Measurements from ENCODE around the gene NABP1.

NABP1 gene

DNA sequence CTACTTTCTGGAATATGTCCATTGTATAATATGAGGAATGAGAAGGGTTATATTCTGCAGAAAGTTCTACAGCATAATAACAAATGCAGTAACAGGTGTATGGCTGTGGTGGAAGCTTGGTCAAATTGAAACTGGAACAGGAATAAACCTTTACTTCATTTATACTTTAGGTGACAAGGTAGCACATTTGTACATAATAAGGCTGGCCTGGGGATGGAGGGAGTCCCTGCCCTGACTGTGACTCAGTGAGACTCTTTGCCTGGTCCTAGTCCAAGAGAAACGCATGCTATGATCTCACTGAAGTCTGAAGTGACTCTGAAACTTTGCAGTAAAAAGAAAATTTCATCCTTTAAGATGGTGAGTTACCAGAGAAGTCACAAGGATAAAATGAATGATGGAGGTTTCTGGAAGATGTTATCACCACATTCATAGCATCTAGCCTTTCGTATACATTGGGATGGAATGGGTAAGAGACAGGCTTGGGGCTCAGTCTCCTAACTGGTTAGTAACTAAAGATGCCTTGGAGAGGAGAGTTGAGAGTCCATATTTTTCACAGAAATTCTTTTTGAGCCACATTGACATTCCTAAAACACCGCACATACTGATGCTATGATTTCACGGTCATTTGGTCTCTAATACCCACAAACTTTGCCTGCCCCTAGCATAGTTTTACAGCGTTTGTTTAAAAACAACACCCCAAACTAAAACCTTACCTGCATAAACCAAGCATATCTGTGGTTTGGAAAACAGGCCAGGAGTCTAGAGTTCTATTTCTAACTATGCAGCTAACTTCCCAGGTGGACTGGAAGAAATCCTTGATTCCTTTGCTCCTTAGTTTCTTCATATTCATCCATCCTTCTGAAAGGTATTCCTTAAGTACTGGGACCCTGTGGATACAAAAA is 42.4 kb upstream of the NABP1 start:
- no peaks in the 10 kb centered on the region for H3K79me2 ChIP-seq (ENCODE audit: low read length)
- H3K27me3 ChIP-seq (ENCODE audit: low read depth, low read length): no peaks in the 10 kb centered on the region
- H4K20me1 ChIP-seq (ENCODE audit: insufficient read depth, low read length): no peaks in the 10 kb centered on the region
- H3K27ac ChIP-seq (ENCODE audit: low read length): peak overlapping the region; percentile 26
- no peak overlapping the region for H2AFZ ChIP-seq (ENCODE audit: low read depth, low read length)
- H3K4me3 ChIP-seq (ENCODE audit: low read length): no peak overlapping the region
- peak overlapping the region; percentile 42 for H3K4me2 ChIP-seq (ENCODE audit: low read length)
- no peaks in the 10 kb centered on the region for H3K36me3 ChIP-seq (replicated peaks; ENCODE audit: low read depth, low read length)
- H3K9ac ChIP-seq (ENCODE audit: low read length): peak overlapping the region; percentile 14; the same call in 1 of the 2 replicates
- TF ChIP-seq EZH2phosphoT487 (IDR thresholded peaks at IDR 0.05; ENCODE audit: low read depth): no peak
- no peaks in the 10 kb centered on the region for H3K9me3 ChIP-seq (ENCODE audit: insufficient read depth, low read length)
- H3K4me1 ChIP-seq (ENCODE audit: low read length): peaks cover 61% of the 10 kb centered on the region

DNA sequence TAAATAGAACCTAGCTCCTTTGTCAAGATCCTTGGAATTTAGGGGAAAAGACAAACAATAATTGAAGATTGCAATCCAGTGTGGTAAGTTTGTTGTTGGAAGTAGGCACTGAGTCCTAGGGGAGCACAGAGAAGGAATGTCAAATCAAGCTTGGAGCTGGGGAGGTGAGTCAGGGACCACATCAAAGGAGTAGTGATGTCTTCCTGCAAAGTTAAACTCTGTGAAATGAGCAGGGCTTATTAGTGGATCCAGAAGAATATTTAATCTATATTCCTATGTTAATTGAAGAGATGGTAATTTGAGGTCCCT is 41.7 kb upstream of the NABP1 start:
- no peaks in the 10 kb centered on the region for H3K27me3 ChIP-seq (ENCODE audit: low read depth, low read length)
- H3K27ac ChIP-seq (ENCODE audit: low read length): no peak overlapping the region
- H3K4me3 ChIP-seq (ENCODE audit: low read length): no peak overlapping the region
- 0 out of 2 replicates have a peak overlapping the region, but pooled peaks have one; percentile 42 for H3K4me2 ChIP-seq (ENCODE audit: low read length)
- H3K9me3 ChIP-seq (ENCODE audit: insufficient read depth, low read length): no peaks in the 10 kb centered on the region
- no peak overlapping the region for H2AFZ ChIP-seq (ENCODE audit: low read depth, low read length)
- H3K9ac ChIP-seq (ENCODE audit: low read length): no peak overlapping the region
- H3K79me2 ChIP-seq (ENCODE audit: low read length): no peaks in the 10 kb centered on the region
- TF ChIP-seq, protein P1, sequence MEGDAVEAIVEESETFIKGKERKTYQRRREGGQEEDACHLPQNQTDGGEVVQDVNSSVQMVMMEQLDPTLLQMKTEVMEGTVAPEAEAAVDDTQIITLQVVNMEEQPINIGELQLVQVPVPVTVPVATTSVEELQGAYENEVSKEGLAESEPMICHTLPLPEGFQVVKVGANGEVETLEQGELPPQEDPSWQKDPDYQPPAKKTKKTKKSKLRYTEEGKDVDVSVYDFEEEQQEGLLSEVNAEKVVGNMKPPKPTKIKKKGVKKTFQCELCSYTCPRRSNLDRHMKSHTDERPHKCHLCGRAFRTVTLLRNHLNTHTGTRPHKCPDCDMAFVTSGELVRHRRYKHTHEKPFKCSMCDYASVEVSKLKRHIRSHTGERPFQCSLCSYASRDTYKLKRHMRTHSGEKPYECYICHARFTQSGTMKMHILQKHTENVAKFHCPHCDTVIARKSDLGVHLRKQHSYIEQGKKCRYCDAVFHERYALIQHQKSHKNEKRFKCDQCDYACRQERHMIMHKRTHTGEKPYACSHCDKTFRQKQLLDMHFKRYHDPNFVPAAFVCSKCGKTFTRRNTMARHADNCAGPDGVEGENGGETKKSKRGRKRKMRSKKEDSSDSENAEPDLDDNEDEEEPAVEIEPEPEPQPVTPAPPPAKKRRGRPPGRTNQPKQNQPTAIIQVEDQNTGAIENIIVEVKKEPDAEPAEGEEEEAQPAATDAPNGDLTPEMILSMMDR (IDR thresholded peaks at IDR 0.05; ENCODE audit: low read depth, low read length): no peak
- TF ChIP-seq EZH2phosphoT487 (IDR thresholded peaks at IDR 0.05; ENCODE audit: low read depth): no peak
- no peaks in the 10 kb centered on the region for H3K36me3 ChIP-seq (replicated peaks; ENCODE audit: low read depth, low read length)
- no peaks in the 10 kb centered on the region for H4K20me1 ChIP-seq (ENCODE audit: insufficient read depth, low read length)
- H3K4me1 ChIP-seq (ENCODE audit: low read length): peaks cover 67% of the 10 kb centered on the region

DNA sequence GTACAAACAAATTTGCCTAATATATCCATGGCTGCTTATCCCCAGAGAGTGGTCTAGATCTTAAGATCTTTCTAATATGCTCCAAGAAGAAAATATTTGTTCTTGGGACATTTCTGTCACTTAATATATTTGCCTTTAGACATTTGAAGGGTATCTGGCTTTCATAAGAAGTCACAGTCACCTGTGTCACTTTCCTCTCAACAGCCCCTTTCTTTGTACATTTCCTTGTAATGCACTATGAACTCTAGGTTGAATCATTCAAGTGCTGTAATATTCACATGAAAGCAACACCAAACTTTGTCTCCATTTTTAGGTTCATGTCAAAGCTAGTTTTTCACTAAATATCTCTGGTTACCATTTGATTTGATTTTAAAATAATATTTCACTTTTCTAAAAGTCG is 41.4 kb upstream of the NABP1 start:
- no peak overlapping the region for H3K27ac ChIP-seq (ENCODE audit: low read length)
- H3K9ac ChIP-seq (ENCODE audit: low read length): no peak overlapping the region
- H3K9me3 ChIP-seq (ENCODE audit: insufficient read depth, low read length): no peaks in the 10 kb centered on the region
- no peak overlapping the region for H2AFZ ChIP-seq (ENCODE audit: low read depth, low read length)
- H3K27me3 ChIP-seq (ENCODE audit: low read depth, low read length): no peaks in the 10 kb centered on the region
- H4K20me1 ChIP-seq (ENCODE audit: insufficient read depth, low read length): no peaks in the 10 kb centered on the region
- no peak overlapping the region for H3K4me2 ChIP-seq (ENCODE audit: low read length)
- H3K36me3 ChIP-seq (replicated peaks; ENCODE audit: low read depth, low read length): no peaks in the 10 kb centered on the region
- no peak for TF ChIP-seq EZH2phosphoT487 (IDR thresholded peaks at IDR 0.05; ENCODE audit: low read depth)
- TF ChIP-seq, protein P1 (IDR thresholded peaks at IDR 0.05; ENCODE audit: low read depth, low read length): no peak
- peaks cover 71% of the 10 kb centered on the region for H3K4me1 ChIP-seq (ENCODE audit: low read length)
- H3K79me2 ChIP-seq (ENCODE audit: low read length): no peaks in the 10 kb centered on the region
- H3K4me3 ChIP-seq (ENCODE audit: low read length): no peak overlapping the region

DNA sequence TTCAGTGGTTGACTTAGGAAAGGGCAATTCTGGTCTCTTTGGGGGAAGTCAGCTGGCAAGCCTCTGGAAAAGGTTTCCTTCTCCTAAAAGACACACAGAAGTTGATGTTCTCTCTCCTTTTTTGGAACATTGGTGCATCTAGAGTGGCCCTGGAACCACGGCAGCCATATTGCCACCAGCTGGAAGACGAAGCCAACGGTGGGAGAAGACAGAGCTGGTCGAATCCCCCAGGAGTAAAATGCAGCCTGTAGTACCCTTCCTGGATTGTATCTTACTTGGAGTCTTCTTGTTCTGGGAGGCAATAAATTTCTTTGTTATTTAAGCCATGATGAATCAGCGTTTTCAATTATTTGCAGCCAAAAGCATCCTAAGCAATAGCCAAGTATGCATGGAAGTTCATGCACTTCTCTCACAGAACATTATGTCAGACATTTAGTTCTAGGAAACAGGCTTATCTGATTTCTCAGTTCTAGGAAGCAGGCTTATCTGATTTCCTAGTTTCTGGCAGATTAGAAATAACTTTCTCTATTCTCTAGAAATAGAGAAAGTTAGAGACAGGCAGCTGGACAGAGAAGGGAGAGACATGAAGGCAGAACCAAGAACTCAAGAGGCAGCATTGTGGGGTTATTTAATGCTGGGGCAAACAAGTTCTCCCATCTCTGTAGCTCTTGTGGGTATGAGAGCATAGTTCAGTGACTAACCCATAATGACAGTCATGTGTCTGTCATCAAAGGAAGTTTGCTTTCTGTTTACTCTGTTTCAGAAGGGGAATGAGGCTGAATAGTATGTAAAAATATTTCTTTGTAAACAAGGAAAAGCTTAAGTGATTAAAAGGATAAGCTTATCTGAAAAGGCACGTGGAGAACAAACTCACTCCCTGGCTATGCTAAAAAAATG is 40.5 kb upstream of the NABP1 start:
- H3K4me1 ChIP-seq (ENCODE audit: low read length): peaks cover 80% of the 10 kb centered on the region
- H3K36me3 ChIP-seq (replicated peaks; ENCODE audit: low read depth, low read length): no peaks in the 10 kb centered on the region
- peak overlapping the region; percentile 49 for H3K4me3 ChIP-seq (ENCODE audit: low read length)
- TF ChIP-seq EZH2phosphoT487 (IDR thresholded peaks at IDR 0.05; ENCODE audit: low read depth): no peak
- TF ChIP-seq, protein P1 (IDR thresholded peaks at IDR 0.05; ENCODE audit: low read depth, low read length): no peak
- H3K27me3 ChIP-seq (ENCODE audit: low read depth, low read length): no peaks in the 10 kb centered on the region
- no peak overlapping the region for H2AFZ ChIP-seq (ENCODE audit: low read depth, low read length)
- peak overlapping the region; percentile 73 for H3K4me2 ChIP-seq (ENCODE audit: low read length)
- H3K27ac ChIP-seq (ENCODE audit: low read length): peak overlapping the region; percentile 87
- H4K20me1 ChIP-seq (ENCODE audit: insufficient read depth, low read length): no peaks in the 10 kb centered on the region
- peak overlapping the region; percentile 67 for H3K9ac ChIP-seq (ENCODE audit: low read length)
- H3K79me2 ChIP-seq (ENCODE audit: low read length): no peaks in the 10 kb centered on the region
- no peaks in the 10 kb centered on the region for H3K9me3 ChIP-seq (ENCODE audit: insufficient read depth, low read length)

All from OCI-LY3 (cell line).